ENCODE measurements around the gene PEX5L. TPM values are rescaled to one million over a fixed set of nuclear protein-coding genes. Genes with fewer than 3 reads are reported as not detected.

PEX5L gene
- polyA plus RNA-seq, 1 of the 3 experiments (the other 2 are of a cell fraction): not detected

DNA sequence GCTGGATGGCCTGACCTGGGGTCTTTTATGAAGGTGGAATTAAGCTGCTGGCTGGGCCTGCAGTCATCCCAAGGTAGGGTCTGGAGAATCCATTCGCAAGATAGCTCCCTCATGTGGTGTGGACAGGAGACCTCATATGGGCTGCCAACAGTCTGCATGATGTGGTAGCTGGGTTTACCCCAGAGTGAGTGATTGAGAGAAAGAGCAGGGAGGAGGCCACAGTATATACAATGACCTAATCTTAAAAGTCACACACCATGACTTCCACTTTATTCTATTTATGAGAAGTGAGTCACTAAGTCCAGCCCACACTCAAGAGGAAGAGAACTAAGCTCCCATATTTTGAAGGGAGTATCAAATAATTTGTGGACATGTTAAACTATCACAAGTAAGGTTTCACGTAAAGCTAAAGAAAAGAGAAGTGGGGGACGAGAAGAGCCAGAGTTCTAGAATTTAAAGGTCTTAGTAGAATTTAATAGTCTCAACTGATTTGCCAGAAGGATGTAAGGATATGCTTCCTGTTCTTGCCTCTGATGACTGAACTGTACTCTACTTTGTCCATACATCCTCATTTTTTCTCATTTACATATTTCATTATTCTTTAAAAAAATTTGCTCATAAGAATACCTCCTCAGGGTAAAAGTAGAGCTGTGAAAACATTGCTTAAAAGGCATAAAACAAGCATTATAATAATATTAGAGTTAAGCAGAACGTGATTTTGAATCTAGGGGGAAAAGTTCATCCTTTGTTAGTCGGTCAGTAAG, 184.4 kb downstream of the PEX5L start:
- H3K4me2 ChIP-seq: no peak overlapping the region
- WGBS (ENCODE audit: low lambda C conversion rate): 67% methylated on average over 5 of the region's 5 CpGs
- no peaks in the 10 kb centered on the region for H4K20me1 ChIP-seq (ENCODE audit: insufficient read depth)
- H3K4me1 ChIP-seq (ENCODE audit: control insufficient read depth in 1 of 2, insufficient read depth in 2 of 2, low read depth in 1 of 2, low read length in 1 of 2): no peaks in the 10 kb centered on the region
- DNase-seq: no peak
- no peaks in the 10 kb centered on the region for H3K27me3 ChIP-seq (ENCODE audit: insufficient read depth)
- ChIA-PET CTCF (interaction anchor here (0.6 to 1.6 kb wide), 5 partner anchors 10 to 141 kb away, joined by 3 to 5 read pairs (median 3); no protein-coding TSS in a partner anchor), POLR2A (interaction anchor here (1.0 kb wide), 1 partner anchor 30 kb away, joined by 3 read pairs; no protein-coding TSS in a partner anchor)
- no peaks in the 10 kb centered on the region for H3K9me3 ChIP-seq
- H3K27ac ChIP-seq (ENCODE audit: low read depth in 2 of 2, low read length in 1 of 2): no peak overlapping the region; a peak in 1 of 4 replicates
- H2AFZ ChIP-seq (ENCODE audit: low read depth): no peak overlapping the region
- H3K36me3 ChIP-seq (replicated peaks in 1 of 2; ENCODE audit: control insufficient read depth in 1 of 2, insufficient read depth in 2 of 2, low read length in 1 of 2): no peaks in the 10 kb centered on the region
- H3K4me3 ChIP-seq (ENCODE audit: low read depth in 2 of 2, low read length in 1 of 2): no peak overlapping the region
- no peak overlapping the region for H3K9ac ChIP-seq
- H3K9me2 ChIP-seq: no peaks in the 10 kb centered on the region
- H3K79me2 ChIP-seq (ENCODE audit: insufficient read depth): no peaks in the 10 kb centered on the region
- no peaks in the 10 kb centered on the region for H3F3A ChIP-seq (replicated peaks; ENCODE audit: insufficient read depth)
- TF ChIP-seq EP300 (IDR thresholded peaks at IDR 0.05; ENCODE audit: borderline replicate concordance in 1 of 2, low read depth in 1 of 2, low read length in 1 of 2) (no peak), CTCF (IDR thresholded peaks at IDR 0.05) (peak; percentile 24)

DNA sequence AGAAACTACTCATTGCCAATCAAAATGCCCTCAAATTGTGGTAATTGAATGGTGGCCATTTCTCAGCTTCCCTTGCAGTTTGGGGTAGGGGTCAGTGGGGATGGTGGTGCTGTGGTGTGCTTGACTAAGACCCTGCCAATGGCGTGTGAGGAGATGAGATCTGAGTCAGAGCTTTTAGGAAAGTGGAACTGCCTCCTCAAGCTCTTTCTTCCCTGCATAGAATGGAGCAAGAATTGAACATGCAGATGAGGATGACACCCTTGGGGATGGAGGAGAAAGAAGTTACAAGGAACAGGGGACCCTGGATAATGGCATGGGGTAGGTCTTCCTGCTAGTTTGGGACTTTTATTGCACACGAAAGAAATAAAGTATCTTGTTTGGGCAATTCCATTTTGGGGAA, 188.0 kb downstream of the PEX5L start:
- no peaks in the 10 kb centered on the region for H3F3A ChIP-seq (replicated peaks; ENCODE audit: insufficient read depth)
- H3K4me1 ChIP-seq (ENCODE audit: control insufficient read depth in 1 of 2, insufficient read depth in 2 of 2, low read depth in 1 of 2, low read length in 1 of 2): no peaks in the 10 kb centered on the region
- H3K27ac ChIP-seq (ENCODE audit: low read depth in 2 of 2, low read length in 1 of 2): no peak overlapping the region
- CTCF ChIA-PET: no interaction called here
- DNase-seq: no peak
- no peak overlapping the region for H3K4me3 ChIP-seq (ENCODE audit: low read depth in 2 of 2, low read length in 1 of 2)
- H4K20me1 ChIP-seq (ENCODE audit: insufficient read depth): no peaks in the 10 kb centered on the region
- no peaks in the 10 kb centered on the region for H3K9me2 ChIP-seq
- 42% methylated on average over 2 of the region's 2 CpGs for WGBS (ENCODE audit: low lambda C conversion rate)
- H3K4me2 ChIP-seq: no peak overlapping the region
- no peak overlapping the region for H2AFZ ChIP-seq (ENCODE audit: low read depth)
- H3K27me3 ChIP-seq (ENCODE audit: insufficient read depth): no peaks in the 10 kb centered on the region
- H3K9me3 ChIP-seq: no peaks in the 10 kb centered on the region
- TF ChIP-seq YY1 (IDR thresholded peaks at IDR 0.05; ENCODE audit: low read depth): no peak
- no peak for TF ChIP-seq ELF1 (IDR thresholded peaks at IDR 0.05)
- TF ChIP-seq EZH2phosphoT487 (IDR thresholded peaks at IDR 0.05; ENCODE audit: borderline replicate concordance, low read depth): no peak
- TF ChIP-seq REST (IDR thresholded peaks at IDR 0.05; ENCODE audit: low read depth, low read length): no peak
- TF ChIP-seq, protein P1, sequence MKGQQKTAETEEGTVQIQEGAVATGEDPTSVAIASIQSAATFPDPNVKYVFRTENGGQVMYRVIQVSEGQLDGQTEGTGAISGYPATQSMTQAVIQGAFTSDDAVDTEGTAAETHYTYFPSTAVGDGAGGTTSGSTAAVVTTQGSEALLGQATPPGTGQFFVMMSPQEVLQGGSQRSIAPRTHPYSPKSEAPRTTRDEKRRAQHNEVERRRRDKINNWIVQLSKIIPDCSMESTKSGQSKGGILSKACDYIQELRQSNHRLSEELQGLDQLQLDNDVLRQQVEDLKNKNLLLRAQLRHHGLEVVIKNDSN (IDR thresholded peaks at IDR 0.05; ENCODE audit: borderline replicate concordance, low read depth): no peak
- TF ChIP-seq CHD2 (IDR thresholded peaks at IDR 0.05; ENCODE audit: low read length, partially characterized antibody): no peak
- no peak for TF ChIP-seq TEAD4 (IDR thresholded peaks at IDR 0.05; ENCODE audit: borderline replicate concordance, insufficient read depth)
- TF ChIP-seq, protein P2, sequence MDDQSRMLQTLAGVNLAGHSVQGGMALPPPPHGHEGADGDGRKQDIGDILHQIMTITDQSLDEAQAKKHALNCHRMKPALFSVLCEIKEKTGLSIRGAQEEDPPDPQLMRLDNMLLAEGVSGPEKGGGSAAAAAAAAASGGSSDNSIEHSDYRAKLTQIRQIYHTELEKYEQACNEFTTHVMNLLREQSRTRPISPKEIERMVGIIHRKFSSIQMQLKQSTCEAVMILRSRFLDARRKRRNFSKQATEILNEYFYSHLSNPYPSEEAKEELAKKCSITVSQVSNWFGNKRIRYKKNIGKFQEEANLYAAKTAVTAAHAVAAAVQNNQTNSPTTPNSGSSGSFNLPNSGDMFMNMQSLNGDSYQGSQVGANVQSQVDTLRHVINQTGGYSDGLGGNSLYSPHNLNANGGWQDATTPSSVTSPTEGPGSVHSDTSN (IDR thresholded peaks at IDR 0.05): no peak
- no peak for TF ChIP-seq RAD21 (IDR thresholded peaks at IDR 0.05; ENCODE audit: low read length)
- POLR2A ChIA-PET: no interaction called here
- no peaks in the 10 kb centered on the region for H3K36me3 ChIP-seq (replicated peaks in 1 of 2; ENCODE audit: control insufficient read depth in 1 of 2, insufficient read depth in 2 of 2, low read length in 1 of 2)
- no peak overlapping the region for H3K9ac ChIP-seq
- no peaks in the 10 kb centered on the region for H3K79me2 ChIP-seq (ENCODE audit: insufficient read depth)

Data from SK-N-SH (cell line).